Type B pancreatic cell (in vitro differentiated cells): Measurements from ENCODE around the gene RBM26. TPM values are rescaled to one million over a fixed set of nuclear protein-coding genes. Genes with fewer than 3 reads are reported as not detected.

ENCODE experiments used
- DNase-seq: peaks from one replicate; pipeline ENCODE4 v3.0.0; 2021; ENCODE audit warnings: mixed read lengths; ENCODE audit not compliant: unreplicated experiment; ENCODE audit errors: extremely low spot score
- H3K27ac Mint-ChIP-seq: 2 replicates; pipeline ENCODE4 v1.8.0; 2021; ENCODE audit warnings: mild to moderate bottlenecking, mixed read lengths
- H3K27me3 Mint-ChIP-seq: 2 replicates; pipeline ENCODE4 v1.8.0; 2021; ENCODE audit warnings: mixed read lengths
- H3K36me3 Mint-ChIP-seq: 2 replicates; pipeline ENCODE4 v1.8.0; 2021; ENCODE audit warnings: mixed read lengths
- H3K4me1 Mint-ChIP-seq: one replicate; pipeline ENCODE4 v1.8.0; 2021; ENCODE audit warnings: mixed read lengths; ENCODE audit not compliant: unreplicated experiment
- H3K4me3 Mint-ChIP-seq: 2 replicates; pipeline ENCODE4 v1.8.0; 2021; ENCODE audit warnings: mild to moderate bottlenecking, mixed read lengths
- H3K9me3 Mint-ChIP-seq: 2 replicates; pipeline ENCODE4 v1.8.0; 2021; ENCODE audit warnings: mixed read lengths
- CTCF ChIP-seq: fragments of 200-600 bp; sonication (generic); conservative IDR thresholded peaks from 2 replicates; pipeline ENCODE4 v1.5.0; 2021; ENCODE audit warnings: antibody characterized with exemption, mild to moderate bottlenecking
- total RNA-seq: library from RNA; stranded (reverse); gene quantifications from 2 replicates; pipeline ENCODE4 v1.2.1, GENCODE V29; 2021; ENCODE audit warnings: low replicate concordance

Gene RBM26
- total RNA-seq, 1 donor from 2014 or later = 66.9 TPM

GRCh38 chr13:79450110-79450509 is 44.1 kb upstream of the RBM26 start:
- no peaks in the 10 kb centered on the region for H3K4me1 Mint-ChIP-seq
- no peaks in the 10 kb centered on the region for H3K9me3 Mint-ChIP-seq
- DNase-seq = no peak
- H3K27me3 Mint-ChIP-seq = no peaks in the 10 kb centered on the region
- no peak overlapping the region for H3K27ac Mint-ChIP-seq
- TF ChIP-seq CTCF = no peak
- H3K36me3 Mint-ChIP-seq = no peaks in the 10 kb centered on the region
- H3K4me3 Mint-ChIP-seq = no peak overlapping the region

GRCh38 chr13:79448413-79448812 is 42.4 kb upstream of the RBM26 start:
- TF ChIP-seq CTCF = no peak
- Mint-ChIP-seq H3K9me3 (no peaks in the 10 kb centered on the region), H3K4me3 (no peak overlapping the region), H3K36me3 (no peaks in the 10 kb centered on the region), H3K4me1 (no peaks in the 10 kb centered on the region), H3K27ac (no peak overlapping the region), H3K27me3 (no peaks in the 10 kb centered on the region)
- no peak for DNase-seq

GRCh38 chr13:79447741-79448140 is 41.7 kb upstream of the RBM26 start:
- Mint-ChIP-seq H3K27ac (no peak overlapping the region), H3K4me1 (no peaks in the 10 kb centered on the region), H3K4me3 (no peak overlapping the region), H3K36me3 (no peaks in the 10 kb centered on the region), H3K27me3 (no peaks in the 10 kb centered on the region), H3K9me3 (no peaks in the 10 kb centered on the region)
- TF ChIP-seq CTCF = no peak
- no peak for DNase-seq

- no peaks in the 10 kb centered on the region for H3K4me1 Mint-ChIP-seq
- H3K27ac Mint-ChIP-seq = no peak overlapping the region
- no peaks in the 10 kb centered on the region for H3K9me3 Mint-ChIP-seq
- H3K27me3 Mint-ChIP-seq = no peaks in the 10 kb centered on the region
- no peak overlapping the region for H3K4me3 Mint-ChIP-seq
- no peaks in the 10 kb centered on the region for H3K36me3 Mint-ChIP-seq
- TF ChIP-seq CTCF = no peak
- DNase-seq = no peak
Observed at GRCh38 chr13:79447141-79447540, 41.1 kb upstream of the RBM26 start.

- H3K27me3 Mint-ChIP-seq = no peaks in the 10 kb centered on the region
- peaks cover 4% of the 10 kb centered on the region for H3K4me1 Mint-ChIP-seq
- H3K4me3 Mint-ChIP-seq = no peak overlapping the region
- no peaks in the 10 kb centered on the region for H3K36me3 Mint-ChIP-seq
- TF ChIP-seq CTCF = no peak
- DNase-seq = no peak
- H3K9me3 Mint-ChIP-seq = no peaks in the 10 kb centered on the region
- no peak overlapping the region for H3K27ac Mint-ChIP-seq
Observed at GRCh38 chr13:79445968-79446645, 40.1 kb upstream of the RBM26 start.

GRCh38 chr13:79442706-79443105 is 36.7 kb upstream of the RBM26 start:
- Mint-ChIP-seq H3K9me3 (no peaks in the 10 kb centered on the region), H3K36me3 (no peaks in the 10 kb centered on the region), H3K4me3 (no peak overlapping the region), H3K27me3 (no peaks in the 10 kb centered on the region), H3K4me1 (peaks cover 4% of the 10 kb centered on the region), H3K27ac (no peak overlapping the region)
- no peak for TF ChIP-seq CTCF
- no peak for DNase-seq
